GM12892 (cell line): ENCODE measurements around the gene TMEM52B. TPM values are rescaled to one million over a fixed set of nuclear protein-coding genes. Genes with fewer than 3 reads are reported as not detected.
A peak's percentile ranks its signal among the peaks of the same experiment; 100 is the strongest.

Source experiments
- DNase-seq: peaks from one replicate; pipeline ENCODE4 v3.0.0; 2011; ENCODE audit not compliant: insufficient read length
- FAIRE-seq: peaks from 2 replicates; lab custom pipeline; 2011; peaks lifted over from hg19 to GRCh38; lab: Jason Lieb, UNC
- POLR2A ChIP-seq: IDR thresholded peaks from 2 replicates; pipeline ENCODE4 v1.6.1; 2011; ENCODE audit warnings: low read depth, low read length, control low read depth
- POLR2AphosphoS5 ChIP-seq: IDR thresholded peaks from 2 replicates; pipeline ENCODE4 v1.6.1; 2011; ENCODE audit warnings: low read depth, low read length, control low read depth
- TAF1 ChIP-seq: IDR thresholded peaks from 2 replicates; pipeline ENCODE4 v1.6.1; 2011; ENCODE audit warnings: low read depth, mild to moderate bottlenecking, control low read depth, low read length, borderline replicate concordance
- polyA plus RNA-seq: library from polyadenylated mRNA; unstranded; fragments of >200 nt; gene quantifications from one replicate; pipeline ENCODE4 v1.2.1, GENCODE V29; 2012; ENCODE audit warnings: missing spikeins, inconsistent platforms; ENCODE audit not compliant: missing spikeins

Gene TMEM52B
- not detected for polyA plus RNA-seq

DNA sequence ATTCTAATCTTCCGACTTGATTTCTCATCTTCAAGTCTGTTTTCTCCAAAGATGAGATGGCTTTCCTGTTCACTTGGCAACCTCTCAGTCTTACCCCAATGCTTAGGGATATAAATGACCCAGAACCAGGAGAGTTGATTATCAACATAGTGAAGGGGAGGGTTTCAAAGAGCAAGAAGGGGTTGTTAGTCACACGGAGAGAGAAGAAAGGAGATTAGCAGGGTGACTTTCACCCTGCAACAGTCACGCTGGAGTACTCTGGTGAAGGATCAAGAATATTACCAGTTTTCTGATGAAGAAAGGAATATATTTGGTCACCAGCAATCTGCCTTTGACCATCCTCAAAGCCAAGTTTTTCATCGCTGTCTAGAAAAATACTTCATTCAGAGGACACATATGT, at the start of gene TMEM52B:
Gene TMEM52B, plus strand, starts transcription at position 212 of the 400 bp plus-strand sequence. CDS start 543 bp downstream, outside the sequence.
- DNase-seq (no peak), FAIRE-seq (no peak)
- TF ChIP-seq POLR2A: no peak
- no peak for TF ChIP-seq POLR2AphosphoS5
- TF ChIP-seq TAF1: no peak

DNA sequence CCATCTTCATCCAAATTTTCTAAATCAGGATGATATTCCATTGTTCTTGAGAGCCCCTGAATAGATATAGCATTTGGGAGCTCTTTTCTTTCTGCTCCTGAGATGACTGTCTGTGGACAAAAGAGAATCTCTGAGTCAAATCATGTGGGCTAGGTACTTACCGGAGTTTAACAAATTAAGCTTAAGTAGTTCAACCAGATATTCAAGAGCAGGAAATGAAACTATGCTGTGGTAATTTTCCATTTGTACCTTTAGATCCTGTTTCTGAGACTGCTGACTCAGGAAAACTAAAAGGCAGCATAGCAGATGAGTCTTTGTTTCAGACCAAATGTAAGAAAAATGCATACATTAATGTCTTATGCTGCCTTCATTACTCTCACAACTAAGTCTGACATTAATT, 48.8 kb upstream of the TMEM52B start, which contains the start of gene CLEC7A:
Gene CLEC7A, minus strand, starts transcription at position 158 of the 400 bp plus-strand sequence. Its CDS starts 117 bp downstream, at position 41.
- peak; percentile 58 for FAIRE-seq
- no peak for TF ChIP-seq TAF1
- TF ChIP-seq POLR2AphosphoS5: no peak
- TF ChIP-seq POLR2A: no peak
- DNase-seq: no peak

DNA sequence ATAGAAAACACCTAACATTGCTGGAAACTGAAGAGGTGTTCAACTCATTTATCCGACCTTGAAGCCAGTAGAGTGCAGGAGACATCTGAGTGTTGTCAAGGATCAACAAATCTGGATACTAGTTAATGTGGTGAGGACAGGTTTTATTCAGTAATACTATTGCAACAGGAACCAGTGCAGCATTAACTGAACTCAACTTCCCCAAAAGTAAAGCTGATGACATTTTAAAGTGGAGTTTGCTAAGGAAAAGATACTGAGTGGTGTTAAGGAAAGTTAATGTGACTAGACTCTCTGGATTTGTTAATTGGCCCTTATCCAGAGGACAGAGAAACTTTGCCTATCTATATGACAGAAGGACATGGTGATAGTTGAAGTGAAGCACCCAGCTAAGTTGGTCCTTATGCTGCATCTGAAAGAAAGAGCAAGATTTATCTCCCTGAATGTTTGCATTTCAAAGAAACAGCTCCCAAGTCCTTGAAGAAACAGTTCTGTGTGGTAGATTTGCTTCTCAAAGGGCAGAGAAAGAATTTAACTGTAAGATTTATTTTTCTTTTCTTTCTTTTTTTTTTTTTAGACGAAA, 47.6 kb upstream of the TMEM52B start:
- DNase-seq (no peak), FAIRE-seq (no peak)
- no peak for TF ChIP-seq POLR2A
- TF ChIP-seq TAF1: no peak
- TF ChIP-seq POLR2AphosphoS5: no peak

DNA sequence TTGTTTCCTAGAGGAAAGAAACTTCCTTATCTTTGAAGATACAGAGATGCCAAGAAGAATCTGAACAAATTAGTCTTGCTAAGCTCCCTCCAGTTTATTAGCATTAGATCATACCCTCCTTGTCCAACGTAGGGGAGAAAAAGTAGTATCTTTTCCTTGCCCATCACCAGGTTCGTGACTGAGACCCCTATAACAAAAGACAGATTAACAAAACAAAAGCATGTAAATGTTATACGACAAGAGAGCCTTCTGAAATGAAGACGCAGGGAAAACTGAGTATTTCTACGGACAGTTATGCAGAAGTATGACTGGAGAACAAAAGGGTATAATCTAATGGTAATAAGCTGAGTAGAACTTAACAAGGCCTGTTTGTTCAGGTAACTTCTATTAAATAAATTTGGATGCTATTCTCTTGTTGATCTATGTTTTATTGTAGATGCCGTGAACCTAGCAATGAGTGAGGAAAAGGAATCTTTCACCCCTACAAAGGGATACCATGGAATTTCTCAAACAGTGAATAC, 45.9 kb upstream of the TMEM52B start:
- no peak for FAIRE-seq
- no peak for TF ChIP-seq TAF1
- TF ChIP-seq POLR2A: no peak
- TF ChIP-seq POLR2AphosphoS5: no peak
- no peak for DNase-seq

DNA sequence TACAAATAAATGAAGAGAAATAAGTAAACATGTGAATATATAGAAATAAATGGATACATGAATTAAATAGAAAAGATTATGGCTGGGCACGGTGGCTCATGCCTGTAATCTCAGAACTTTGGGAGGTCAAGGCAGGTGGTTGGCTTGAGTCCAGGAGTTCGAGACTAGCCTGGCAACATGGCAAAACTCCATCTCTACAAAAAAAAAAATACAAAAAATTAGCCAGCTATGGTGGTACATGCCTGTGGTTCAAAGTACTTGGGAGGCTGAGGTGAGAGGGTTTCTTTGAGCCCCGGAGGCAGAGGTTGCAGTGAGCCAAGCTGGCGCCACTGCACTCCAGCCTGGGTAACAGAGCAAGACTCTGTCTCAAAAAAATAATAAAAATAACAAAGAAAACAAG, 43.7 kb upstream of the TMEM52B start:
- DNase-seq: no peak
- TF ChIP-seq POLR2A (no peak), POLR2AphosphoS5 (no peak), TAF1 (no peak)
- FAIRE-seq: no peak

DNA sequence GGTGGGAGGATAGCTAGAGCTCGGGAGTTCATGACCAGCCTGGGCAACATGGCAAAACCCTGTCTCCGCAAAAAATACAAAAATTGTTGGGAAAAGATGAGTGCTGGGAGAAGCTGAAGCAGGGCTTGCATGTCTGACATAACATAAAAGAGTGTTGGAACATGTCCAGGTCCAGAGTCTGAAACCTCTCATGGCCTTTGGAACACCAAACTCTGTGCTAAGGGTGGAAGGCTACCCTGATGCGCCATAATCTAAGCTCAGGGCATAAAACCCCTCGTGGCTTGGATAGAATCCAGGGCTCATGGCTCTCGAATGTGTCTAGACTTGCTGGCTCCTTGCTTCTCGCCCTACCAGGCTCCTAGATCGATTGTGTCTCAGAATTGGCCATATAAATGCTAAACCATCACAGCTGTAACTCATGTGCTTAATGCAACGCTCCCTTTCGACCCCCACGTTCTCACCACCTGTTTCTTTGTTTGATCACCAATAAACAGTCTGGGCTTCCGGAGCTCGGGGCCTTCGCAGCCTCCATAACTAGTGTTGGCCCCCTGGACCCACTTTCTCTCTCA, 42.1 kb upstream of the TMEM52B start:
- TF ChIP-seq POLR2AphosphoS5 (no peak), POLR2A (no peak), TAF1 (no peak)
- no peak for DNase-seq
- no peak for FAIRE-seq

DNA sequence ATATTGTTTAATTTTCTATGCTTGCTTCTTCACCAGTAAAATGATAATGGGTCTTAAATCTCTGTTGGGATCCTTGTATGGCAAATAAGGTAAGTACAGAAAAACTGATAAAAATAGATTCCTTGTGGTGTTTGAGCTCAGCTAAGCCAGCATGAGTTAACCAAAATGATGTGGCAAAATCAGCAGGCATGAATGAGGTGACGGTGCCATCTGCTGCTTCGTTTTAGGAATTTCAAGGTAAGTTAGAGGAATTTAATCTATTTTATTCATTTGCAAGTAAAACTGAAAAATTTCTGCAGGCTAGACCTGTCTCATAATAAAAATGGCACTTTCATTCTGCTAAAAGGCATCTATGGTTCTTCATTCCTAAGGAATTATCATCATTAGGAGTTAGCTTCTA, 38.8 kb upstream of the TMEM52B start:
- DNase-seq: no peak

DNA sequence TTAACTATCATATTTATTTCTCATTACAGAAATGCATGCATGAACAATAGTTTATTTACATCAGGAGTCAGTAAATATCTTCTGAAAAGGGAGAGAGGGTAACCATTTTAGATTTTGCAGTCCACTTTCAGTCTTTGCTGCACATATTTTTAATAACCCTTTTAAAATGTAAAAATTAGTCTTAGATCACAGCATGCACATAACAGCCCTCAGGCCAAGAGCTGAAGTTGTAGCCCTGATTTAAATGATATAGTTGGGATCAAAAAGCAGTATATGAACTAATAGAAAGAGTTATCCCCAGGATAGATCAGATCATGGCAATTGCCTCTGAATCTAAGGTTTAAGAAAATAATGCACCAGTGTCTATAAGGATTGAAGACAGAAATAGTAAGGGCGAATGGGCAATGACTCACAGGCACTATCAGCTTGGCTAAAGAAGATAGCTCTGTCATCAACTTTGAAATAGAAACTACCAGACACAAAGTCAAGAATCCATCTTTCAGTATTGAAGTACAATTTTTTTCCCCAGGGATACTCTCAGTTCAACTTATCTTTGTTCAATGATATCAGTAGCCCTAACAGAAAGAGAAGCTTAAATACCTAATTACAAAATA, 35.7 kb upstream of the TMEM52B start:
- FAIRE-seq (no peak), DNase-seq (no peak)

More for the DNA sequence above, 38.8 kb upstream of the TMEM52B start:
- no peak for TF ChIP-seq POLR2AphosphoS5
- peak; percentile 84 for FAIRE-seq

DNA sequence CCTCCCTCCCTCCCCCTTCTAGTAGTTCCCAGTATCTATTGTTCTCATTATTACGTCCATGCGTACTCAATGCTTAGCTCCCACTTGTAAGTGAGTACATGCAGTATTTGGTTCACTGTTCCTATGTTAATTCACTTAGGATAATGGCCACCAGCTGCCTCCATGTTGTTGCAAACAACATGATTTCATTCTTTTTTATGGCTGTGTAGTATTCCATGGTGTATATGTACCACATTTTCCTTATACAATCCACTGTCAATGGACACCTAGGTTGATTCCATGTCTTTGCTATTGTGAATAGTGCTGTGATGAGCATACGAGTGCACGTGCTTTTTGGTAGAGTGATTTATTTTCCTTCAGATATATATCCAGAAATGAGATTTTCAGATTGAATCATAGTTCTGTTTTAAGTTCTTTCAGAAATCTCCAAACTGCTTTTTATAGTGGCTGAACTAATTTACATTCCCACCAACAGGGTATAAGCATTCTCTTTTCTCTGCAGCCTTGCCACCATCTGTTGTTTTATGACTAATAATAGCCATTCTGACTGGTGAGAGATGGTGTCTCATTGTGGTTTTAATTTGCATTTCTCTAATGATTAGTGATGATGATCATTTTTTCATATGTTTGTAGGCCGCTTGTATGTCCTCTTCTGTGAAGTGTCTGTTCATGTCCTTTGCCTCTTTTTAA, 31.0 kb upstream of the TMEM52B start:
- TF ChIP-seq TAF1 (no peak), POLR2AphosphoS5 (no peak), POLR2A (no peak)
- DNase-seq (no peak), FAIRE-seq (peak; percentile 73)

More for the DNA sequence above, 35.7 kb upstream of the TMEM52B start:
- TF ChIP-seq TAF1 (no peak), POLR2A (no peak), POLR2AphosphoS5 (no peak)

DNA sequence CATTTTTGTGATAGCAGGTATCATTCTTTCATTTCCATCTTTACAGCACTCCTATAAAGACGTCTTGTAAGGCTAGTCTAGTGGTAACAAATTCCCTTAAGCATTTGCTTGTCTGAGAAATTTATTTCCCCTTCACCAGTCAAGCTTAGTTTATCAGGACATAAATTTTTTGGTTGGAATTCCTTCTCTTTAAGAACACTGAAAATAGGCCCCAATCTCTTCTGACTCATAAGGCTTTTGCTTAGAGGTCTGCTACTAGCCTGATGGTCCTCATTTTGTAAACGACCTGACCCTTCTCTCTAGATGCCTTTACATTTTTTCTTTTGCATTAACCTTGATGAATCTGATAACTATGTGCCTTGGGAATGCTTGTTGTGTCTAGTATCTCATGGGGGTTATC, 27.2 kb upstream of the TMEM52B start:
- FAIRE-seq (no peak), DNase-seq (no peak)
- TF ChIP-seq TAF1 (no peak), POLR2AphosphoS5 (no peak), POLR2A (no peak)
